Left ventricle myocardium inferior (tissue), 1 donor: ENCODE data around the gene CYP4F11. TPM values are rescaled to one million over a fixed set of nuclear protein-coding genes. Genes with fewer than 3 reads are reported as not detected.
"Not testable (repeated sequence)": the region's sequence is repeated elsewhere in the genome, so short reads cannot be mapped to it uniquely, and the experiment has no call there.

Source experiments
- DNase-seq: peaks from one replicate; pipeline ENCODE4 v3.0.0-alpha.2; 2020
- H3K27ac ChIP-seq: fragments of 200-600 bp; replicated peaks from 2 replicates; pipeline ENCODE4 v1.8.0; 2021
- H3K27me3 ChIP-seq: fragments of 200-600 bp; 2 replicates; pipeline ENCODE4 v1.8.0; 2021; ENCODE audit warnings: low read depth
- H3K36me3 ChIP-seq: fragments of 200-600 bp; 2 replicates; pipeline ENCODE4 v1.8.0; 2021
- H3K4me1 ChIP-seq: fragments of 200-600 bp; 2 replicates; pipeline ENCODE4 v1.8.0; 2021
- H3K4me3 ChIP-seq: fragments of 200-600 bp; 2 replicates; pipeline ENCODE4 v1.8.0; 2021; ENCODE audit warnings: mild to moderate bottlenecking, moderate library complexity
- H3K9me3 ChIP-seq: fragments of 200-600 bp; replicated peaks from 2 replicates; pipeline ENCODE4 v1.8.0; 2021
- intact Hi-C: fragments of 100-400 bp; cut with micrococcal nuclease; formaldehyde crosslinking; loops from one replicate; pipeline ENCODE4 v1.11.0; 2022
- total RNA-seq: library from RNA; stranded (reverse); fragmentation: NEBNext Ultra II Directional; extraction: Animal tissue kit (Norgen Biotek cat#: 25700); gene quantifications from one replicate; pipeline ENCODE4 v1.2.1, GENCODE V29; 2021
- TF ChIP-seq, protein P1 (sequence below): fragments of 200-600 bp; IDR thresholded peaks from 2 replicates; pipeline ENCODE4 v1.8.0; 2021; ENCODE audit warnings: antibody characterized with exemption, mild to moderate bottlenecking, borderline replicate concordance
- donor health status: DM: no; HTN: yes; CAD: no; lungs with severe emphysema.

CYP4F11 gene
- total RNA-seq, 1 donor from 2014 or later, result 0.82 TPM

DNA sequence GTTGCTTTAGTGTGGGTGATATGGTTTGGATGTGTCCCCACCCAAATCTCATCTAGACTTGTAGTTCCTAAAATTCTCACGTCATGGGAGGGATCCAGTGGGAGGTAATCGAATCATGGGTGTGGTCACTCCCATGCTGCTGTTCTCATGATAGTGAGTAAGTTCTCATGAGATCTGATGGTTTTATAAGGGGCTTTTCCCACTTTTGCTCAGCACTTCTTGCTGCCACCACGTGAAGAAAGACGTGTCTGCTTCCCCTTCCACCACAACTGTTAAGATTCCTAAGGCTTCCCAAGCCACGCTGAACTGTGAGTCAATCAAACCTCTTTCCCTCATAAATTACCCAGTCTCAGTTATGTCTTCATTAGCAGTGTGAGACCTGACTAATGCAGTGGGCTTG lies 40.5 kb upstream of the CYP4F11 start:
- no peak overlapping the region for H3K27ac ChIP-seq
- peaks cover 47% of the 10 kb centered on the region for H3K27me3 ChIP-seq
- intact Hi-C loops, result no loop called here
- H3K4me1 ChIP-seq, result no peaks in the 10 kb centered on the region
- H3K4me3 ChIP-seq, result no peak overlapping the region
- no peaks in the 10 kb centered on the region for H3K36me3 ChIP-seq
- TF ChIP-seq, protein P1, sequence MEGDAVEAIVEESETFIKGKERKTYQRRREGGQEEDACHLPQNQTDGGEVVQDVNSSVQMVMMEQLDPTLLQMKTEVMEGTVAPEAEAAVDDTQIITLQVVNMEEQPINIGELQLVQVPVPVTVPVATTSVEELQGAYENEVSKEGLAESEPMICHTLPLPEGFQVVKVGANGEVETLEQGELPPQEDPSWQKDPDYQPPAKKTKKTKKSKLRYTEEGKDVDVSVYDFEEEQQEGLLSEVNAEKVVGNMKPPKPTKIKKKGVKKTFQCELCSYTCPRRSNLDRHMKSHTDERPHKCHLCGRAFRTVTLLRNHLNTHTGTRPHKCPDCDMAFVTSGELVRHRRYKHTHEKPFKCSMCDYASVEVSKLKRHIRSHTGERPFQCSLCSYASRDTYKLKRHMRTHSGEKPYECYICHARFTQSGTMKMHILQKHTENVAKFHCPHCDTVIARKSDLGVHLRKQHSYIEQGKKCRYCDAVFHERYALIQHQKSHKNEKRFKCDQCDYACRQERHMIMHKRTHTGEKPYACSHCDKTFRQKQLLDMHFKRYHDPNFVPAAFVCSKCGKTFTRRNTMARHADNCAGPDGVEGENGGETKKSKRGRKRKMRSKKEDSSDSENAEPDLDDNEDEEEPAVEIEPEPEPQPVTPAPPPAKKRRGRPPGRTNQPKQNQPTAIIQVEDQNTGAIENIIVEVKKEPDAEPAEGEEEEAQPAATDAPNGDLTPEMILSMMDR, result no peak
- no peaks in the 10 kb centered on the region for H3K9me3 ChIP-seq
- no peak for DNase-seq

DNA sequence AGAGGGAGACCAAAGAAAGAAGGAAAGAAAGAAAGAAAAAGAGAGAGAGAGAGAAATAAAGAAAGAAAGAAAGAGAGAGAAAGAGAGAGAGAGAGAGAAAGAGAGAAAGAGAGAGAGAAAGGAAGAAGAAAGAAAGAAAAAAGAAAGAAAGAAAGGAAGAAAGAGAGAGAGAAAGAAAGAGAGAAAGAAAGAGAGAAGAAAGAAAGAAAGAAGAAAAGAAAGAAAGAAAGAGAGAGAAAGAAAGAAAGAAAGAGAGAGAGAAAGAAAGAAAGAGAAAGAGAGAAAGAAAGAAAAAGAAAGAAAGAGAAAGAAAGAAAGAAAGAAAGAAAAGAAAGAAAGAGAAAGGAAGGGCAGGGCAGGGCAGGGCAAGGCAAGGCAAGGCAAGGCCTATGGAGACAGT lies 37.7 kb upstream of the CYP4F11 start:
- H3K4me3 ChIP-seq, H3K4me1 ChIP-seq, H3K36me3 ChIP-seq, intact Hi-C loops, DNase-seq, H3K9me3 ChIP-seq, H3K27ac ChIP-seq: not testable (repeated sequence)
- peaks cover 35% of the 10 kb centered on the region for H3K27me3 ChIP-seq

DNA sequence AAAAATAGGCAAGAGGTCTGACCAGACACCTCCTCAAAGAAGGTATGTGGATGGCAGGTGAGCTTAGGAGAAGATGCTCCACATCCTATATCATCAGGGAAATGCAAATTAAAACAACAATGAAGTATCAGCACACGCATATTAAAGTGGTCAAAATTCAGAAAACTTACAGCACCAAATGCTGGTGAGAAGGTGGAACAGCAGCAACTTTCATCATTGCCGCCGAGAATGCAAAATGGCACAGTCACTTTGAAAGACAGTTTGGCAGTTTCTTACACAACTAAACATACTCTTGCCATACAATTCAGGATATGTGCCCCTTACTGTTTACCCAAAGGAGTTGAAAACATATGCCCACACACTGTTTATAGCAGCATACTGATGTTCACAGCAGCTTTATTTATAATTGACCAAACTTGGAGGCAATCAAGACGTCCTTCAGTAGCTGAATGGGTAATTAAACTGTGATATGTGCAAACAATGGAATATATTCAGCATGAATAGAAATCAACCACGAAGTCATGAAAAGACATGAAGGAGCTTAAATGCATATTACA lies 37.0 kb upstream of the CYP4F11 start:
- Histone ChIP-seq H3K9me3 (no peaks in the 10 kb centered on the region), H3K4me1 (no peaks in the 10 kb centered on the region), H3K4me3 (no peak overlapping the region), H3K27me3 (peaks cover 38% of the 10 kb centered on the region), H3K36me3 (no peaks in the 10 kb centered on the region), H3K27ac (no peak overlapping the region)
- DNase-seq, result no peak
- intact Hi-C loops, result no loop called here
- TF ChIP-seq, protein P1, result no peak

DNA sequence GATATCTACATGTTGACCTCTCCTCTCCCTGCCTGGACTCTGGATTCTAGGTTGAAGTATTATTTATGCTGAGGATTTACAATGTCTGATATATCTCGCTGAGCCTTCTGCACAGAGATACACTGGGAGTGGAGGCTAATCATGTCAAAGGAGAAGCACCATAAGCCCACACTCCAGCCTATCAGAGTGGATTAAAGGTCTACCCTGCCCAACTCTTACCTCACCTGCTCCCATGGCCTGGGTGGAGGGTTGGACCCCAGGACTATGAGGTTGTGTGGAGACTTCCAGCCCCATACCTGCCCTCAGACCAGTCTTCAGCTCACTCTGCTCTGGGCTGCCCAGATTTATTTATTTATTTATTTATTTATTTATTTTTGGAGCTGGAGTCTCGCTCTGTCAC lies 29.9 kb upstream of the CYP4F11 start:
- Histone ChIP-seq H3K27me3 (peaks cover 80% of the 10 kb centered on the region), H3K27ac (no peak overlapping the region), H3K4me1 (no peaks in the 10 kb centered on the region), H3K4me3 (no peak overlapping the region), H3K9me3 (peaks cover 6% of the 10 kb centered on the region), H3K36me3 (no peaks in the 10 kb centered on the region)
- TF ChIP-seq, protein P1, result no peak
- intact Hi-C loops, result no loop called here
- DNase-seq, result no peak

DNA sequence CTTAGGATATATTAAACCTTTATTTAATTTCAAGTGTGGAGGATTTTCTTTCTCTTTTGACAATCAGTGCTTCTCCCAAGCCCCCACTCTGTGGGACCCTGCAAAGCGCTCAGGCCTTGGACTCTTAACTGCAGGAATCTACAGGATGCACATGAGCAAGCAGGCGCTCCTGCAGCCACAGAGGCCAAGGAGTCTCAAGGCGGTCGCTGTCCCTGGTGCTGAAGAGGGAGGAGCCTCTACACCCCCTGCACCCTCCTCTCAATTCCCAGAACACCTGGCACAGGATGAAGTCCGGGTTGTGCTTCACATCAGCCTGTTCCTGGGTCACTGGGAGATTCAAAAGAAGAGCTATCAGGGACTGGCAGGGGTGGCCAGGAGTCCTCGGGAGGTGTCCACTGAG lies 28.0 kb upstream of the CYP4F11 start:
- intact Hi-C loops, result no loop called here
- H3K27me3 ChIP-seq, result peaks cover 83% of the 10 kb centered on the region
- H3K9me3 ChIP-seq, result peaks cover 6% of the 10 kb centered on the region
- H3K36me3 ChIP-seq, result no peaks in the 10 kb centered on the region
- H3K27ac ChIP-seq, result no peak overlapping the region
- no peaks in the 10 kb centered on the region for H3K4me1 ChIP-seq
- TF ChIP-seq, protein P1, result no peak
- no peak overlapping the region for H3K4me3 ChIP-seq
- no peak for DNase-seq

DNA sequence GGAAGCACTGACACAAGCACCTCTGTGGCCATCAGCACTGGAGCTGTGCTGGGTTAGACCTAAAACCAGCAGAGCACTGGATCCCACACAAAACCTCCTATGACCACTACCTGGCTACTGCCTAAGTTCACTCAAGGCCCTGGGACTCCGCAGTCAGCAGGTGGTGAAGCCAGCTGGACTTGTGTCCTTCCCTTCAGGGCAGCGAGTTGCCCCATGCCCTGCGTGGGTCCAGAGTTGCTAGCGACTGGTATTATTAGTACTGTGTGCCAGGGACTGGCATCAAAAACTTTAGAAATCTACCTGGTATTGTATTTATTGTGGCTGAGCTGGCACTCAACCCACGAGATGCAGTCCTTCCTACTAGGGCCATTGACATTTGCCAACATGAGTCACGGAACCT lies 20.5 kb upstream of the CYP4F11 start:
- peaks cover 68% of the 10 kb centered on the region for H3K27me3 ChIP-seq
- no peaks in the 10 kb centered on the region for H3K9me3 ChIP-seq
- H3K4me1 ChIP-seq, result no peaks in the 10 kb centered on the region
- no peaks in the 10 kb centered on the region for H3K36me3 ChIP-seq
- intact Hi-C loops, result no loop called here
- DNase-seq, result no peak
- no peak overlapping the region for H3K27ac ChIP-seq
- H3K4me3 ChIP-seq, result no peak overlapping the region
- TF ChIP-seq, protein P1, result no peak
